HEK293 (cell line): ENCODE measurements around the gene B4GALT3.

Source experiments
- CTCF ChIP-seq: fragments of 450-650 bp; formaldehyde crosslinking; IDR thresholded peaks from 2 replicates; pipeline ENCODE4 v1.5.1; 2016; ENCODE audit warnings: missing biosample characterization, missing genetic modification characterization
- RBAK ChIP-seq: fragments of 450-650 bp; formaldehyde crosslinking; IDR thresholded peaks from 2 replicates; pipeline ENCODE4 v1.5.1; 2016; ENCODE audit warnings: missing biosample characterization, missing genetic modification characterization
- REST ChIP-seq: fragments of 450-650 bp; formaldehyde crosslinking; IDR thresholded peaks from 2 replicates; pipeline ENCODE4 v1.5.1; 2016; ENCODE audit warnings: missing biosample characterization, missing genetic modification characterization
- ZBTB20 ChIP-seq: fragments of 450-650 bp; formaldehyde crosslinking; IDR thresholded peaks from 2 replicates; pipeline ENCODE4 v1.5.1; 2016; ENCODE audit warnings: missing biosample characterization, missing genetic modification characterization
- ZNF10 ChIP-seq: fragments of 450-650 bp; formaldehyde crosslinking; IDR thresholded peaks from 2 replicates; pipeline ENCODE4 v1.5.1; 2017; ENCODE audit warnings: missing biosample characterization, missing genetic modification characterization
- ZNF274 ChIP-seq, 2 experiments: fragments of 200-500 bp in 1 of 2; fragments of 450-650 bp in 1 of 2; sonication (Bioruptor generic) in 1 of 2; formaldehyde crosslinking in 1 of 2; IDR thresholded peaks; 2 replicates each; pipeline versions ENCODE4 v1.5.1 to v1.6.1; 2014 to 2016; ENCODE audit warnings: borderline replicate concordance in 1 of 2, inconsistent platforms in 1 of 2, low read length in 1 of 2, missing biosample characterization in 1 of 2, missing genetic modification characterization in 1 of 2
- ZNF513 ChIP-seq: fragments of 450-650 bp; IDR thresholded peaks from 2 replicates; pipeline ENCODE4 v1.5.1; 2018; ENCODE audit warnings: missing biosample characterization, missing genetic modification characterization
- ZNF660 ChIP-seq: fragments of 450-650 bp; IDR thresholded peaks from 2 replicates; pipeline ENCODE4 v1.5.1; 2018; ENCODE audit warnings: missing biosample characterization, mild to moderate bottlenecking, missing genetic modification characterization
- ZNF747 ChIP-seq: fragments of 450-650 bp; formaldehyde crosslinking; IDR thresholded peaks from 2 replicates; pipeline ENCODE4 v1.5.1; 2016; ENCODE audit warnings: missing biosample characterization, missing genetic modification characterization
- ZSCAN30 ChIP-seq: fragments of 450-650 bp; IDR thresholded peaks from 2 replicates; pipeline ENCODE4 v1.5.1; 2018; ENCODE audit warnings: missing biosample characterization, mild to moderate bottlenecking, missing genetic modification characterization, moderate library complexity

GRCh38 chr1:161145832-161146231 is 31.5 kb downstream of the B4GALT3 start:
- TF ChIP-seq ZNF660 (tag by site-specific recombination) = no peak
- no peak for TF ChIP-seq ZBTB20 (tag by site-specific recombination)
- TF ChIP-seq ZNF747 = no peak
- no peak for TF ChIP-seq ZNF10 (tag by site-specific recombination)
- no peak for TF ChIP-seq CTCF (tag by site-specific recombination)
- no peak for TF ChIP-seq REST (tag by site-specific recombination)
- TF ChIP-seq ZNF513 = no peak
- TF ChIP-seq ZSCAN30 (tag by site-specific recombination) = no peak
- TF ChIP-seq RBAK (tag by site-specific recombination) = no peak
- no peak for TF ChIP-seq ZNF274 (IDR thresholded peaks at IDR 0.05; ENCODE audit: low read length)
- TF ChIP-seq ZNF274 (tag by site-specific recombination; IDR thresholded peaks at IDR 0.05; ENCODE audit: borderline replicate concordance) = no peak
